Stimulated activated CD4-positive, alpha-beta T cell treated with anti-CD3 and anti-CD28 coated beads, Interleukin-1b, Interleukin-23, amount 100 ng/mL, for 1 hour (primary cell): ENCODE results near the gene ANKRD55.
"Not testable (repeated sequence)": the region's sequence is repeated elsewhere in the genome, so short reads cannot be mapped to it uniquely, and the experiment has no call there.

Experiments
- DNase-seq, 2 donors: peaks; one replicate each; pipeline ENCODE4 v3.0.0-alpha.2; 2020; ENCODE audit warnings: low read depth in 2 of 2

ANKRD55 gene

DNA sequence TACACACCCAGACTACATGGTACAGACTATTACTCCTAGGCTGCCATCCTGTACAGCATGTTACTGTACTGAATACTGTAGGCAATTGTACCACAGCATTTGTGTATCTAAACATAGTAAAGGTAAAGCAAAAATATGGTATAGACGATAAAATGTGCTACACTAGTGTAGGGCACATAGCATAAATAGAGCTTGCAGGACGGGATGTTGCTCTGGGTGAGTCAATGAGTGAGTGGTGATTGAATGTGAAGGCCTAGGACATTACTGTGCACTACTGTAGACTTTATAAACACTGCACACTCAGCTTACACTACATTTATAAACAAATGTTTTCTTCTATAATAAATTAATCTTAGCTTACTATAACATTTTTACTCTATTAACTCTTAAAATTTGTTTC lies 25.6 kb downstream of the ANKRD55 start:
- DNase-seq = no peak

DNA sequence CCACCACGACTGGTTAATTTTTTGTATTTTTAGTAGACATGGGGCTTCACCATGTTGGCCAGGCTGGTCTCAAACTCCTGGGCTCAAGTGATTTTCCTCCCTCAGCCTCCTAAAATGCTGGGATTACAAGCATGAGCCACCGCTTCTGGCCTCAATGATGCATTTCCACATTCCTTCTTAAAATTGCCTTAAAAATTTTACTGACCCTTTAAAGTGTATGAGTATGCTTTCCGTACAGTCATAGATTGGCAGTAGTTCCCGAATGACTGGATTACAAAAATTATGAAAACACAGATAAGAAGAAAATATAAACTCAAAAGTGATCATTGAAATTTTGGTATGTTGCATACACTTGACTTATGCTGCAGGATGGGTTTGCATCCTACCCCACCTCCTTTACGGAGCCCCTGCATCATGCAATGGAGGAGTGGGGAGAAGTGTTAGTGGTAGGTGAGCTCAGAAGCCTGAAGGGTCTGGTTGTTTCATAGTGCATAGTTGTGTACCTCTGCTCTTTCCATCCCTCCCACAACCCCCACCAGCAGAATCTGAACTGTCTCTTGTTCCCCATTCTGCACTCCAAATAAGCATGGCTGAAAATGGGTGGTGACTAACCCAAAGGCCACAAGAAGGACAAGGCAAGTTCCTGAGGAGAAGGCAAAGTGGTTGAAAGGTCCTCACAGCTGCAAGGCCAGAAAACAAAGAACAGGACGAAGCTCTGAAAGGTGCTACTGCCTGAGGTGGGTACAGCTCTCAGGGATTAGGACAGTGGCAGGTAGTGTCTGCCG lies 26.8 kb downstream of the ANKRD55 start:
- DNase-seq = no peak

DNA sequence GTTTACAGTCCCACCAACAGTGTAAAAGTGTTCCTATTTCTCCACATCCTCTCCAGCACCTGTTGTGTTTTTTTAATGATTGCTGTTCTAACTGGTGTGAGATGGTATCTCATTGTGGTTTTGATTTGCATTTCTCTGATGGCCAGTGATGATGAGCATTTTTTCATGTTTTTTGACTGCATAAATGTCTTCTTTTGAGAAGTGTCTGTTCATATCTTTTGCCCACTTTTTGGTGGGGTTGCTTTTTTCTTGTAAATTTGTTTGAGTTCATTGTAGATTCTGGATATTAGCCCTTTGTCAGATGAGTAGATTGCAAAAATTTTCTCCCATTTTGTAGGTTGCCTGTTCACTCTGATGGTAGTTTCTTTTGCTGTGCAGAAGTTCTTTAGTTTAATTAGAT lies 29.2 kb downstream of the ANKRD55 start:
- DNase-seq = not testable (repeated sequence)

GRCh38 chr5:56202483-56202882 lies 30.6 kb downstream of the ANKRD55 start:
- no peak for DNase-seq

DNA sequence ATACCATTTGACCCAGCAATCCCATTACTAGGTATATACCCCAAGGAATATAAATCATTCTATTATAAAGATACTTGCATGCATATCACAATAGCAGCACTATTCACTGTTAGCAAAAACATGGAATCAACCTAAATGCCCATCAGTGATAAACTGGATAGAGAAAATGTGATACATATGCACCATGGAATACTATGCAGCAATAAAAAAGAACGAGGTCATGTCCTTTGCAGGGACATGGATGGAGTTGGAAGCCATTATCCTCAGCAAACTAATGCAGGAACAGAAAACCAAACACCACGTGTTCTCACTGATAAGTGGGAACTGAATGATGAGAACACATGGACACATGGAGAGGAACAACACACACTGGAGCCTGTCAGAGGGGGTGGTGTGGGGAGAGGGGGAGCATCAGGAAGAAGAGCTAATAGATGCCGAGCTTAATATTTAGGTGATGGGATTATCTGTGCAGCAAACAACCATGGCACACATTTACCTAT lies 31.3 kb downstream of the ANKRD55 start:
- DNase-seq = not testable (repeated sequence)

DNA sequence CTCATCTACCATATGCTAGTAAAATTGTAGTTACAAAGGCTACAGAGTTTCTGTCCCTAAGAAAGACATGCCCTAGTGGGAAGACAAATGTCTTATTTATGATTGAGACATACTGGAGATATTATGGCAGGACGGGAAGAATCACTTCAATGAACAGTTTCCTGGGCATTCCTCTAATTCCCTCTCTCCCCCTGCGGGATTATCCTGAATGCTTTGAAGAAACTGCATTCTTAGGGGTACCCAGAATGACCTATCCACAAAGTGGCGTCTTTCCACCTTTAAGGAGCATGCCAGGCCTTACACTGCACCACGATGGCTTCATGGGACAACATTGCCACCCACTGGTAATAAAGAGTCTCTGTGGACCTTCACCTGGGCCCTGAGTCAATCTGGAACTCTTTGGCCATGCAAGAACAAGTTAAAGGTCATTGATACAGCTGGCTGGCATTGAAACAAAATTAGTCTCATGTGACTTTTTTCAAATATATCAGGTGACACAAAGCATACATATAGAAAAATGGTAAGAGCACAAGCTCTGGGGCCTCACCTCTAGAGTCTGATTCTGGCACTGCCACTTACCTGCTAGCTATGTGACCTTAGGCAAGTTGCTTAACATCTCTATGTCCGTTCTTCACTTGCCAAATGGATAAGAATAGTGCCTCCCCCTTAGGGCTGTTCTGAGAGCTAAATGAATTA lies 32.0 kb downstream of the ANKRD55 start:
- peak; percentile 8 to 9 for DNase-seq

- no peak for DNase-seq
Observed at GRCh38 chr5:56195016-56195415, 38.1 kb downstream of the ANKRD55 start.

DNA sequence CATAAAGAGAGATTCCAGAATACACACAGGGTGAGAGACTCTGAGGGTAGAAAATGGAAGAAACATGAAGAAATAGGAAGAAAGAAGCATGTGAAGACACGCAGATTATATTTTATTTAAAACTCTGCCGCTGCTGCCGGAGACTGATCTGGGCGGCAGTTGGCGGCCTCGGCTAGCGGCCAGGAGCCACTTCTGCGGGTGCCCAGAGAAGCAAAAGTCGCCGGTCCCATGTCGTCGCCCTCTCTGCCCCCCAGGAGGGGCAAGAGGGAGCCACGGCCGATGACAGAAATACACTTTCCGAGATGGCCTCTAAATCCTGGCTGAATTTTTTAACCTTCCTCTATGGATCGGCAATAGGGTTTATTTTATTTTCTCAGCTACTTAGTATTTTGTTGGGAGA lies 40.9 kb downstream of the ANKRD55 start:
- no peak for DNase-seq

DNA sequence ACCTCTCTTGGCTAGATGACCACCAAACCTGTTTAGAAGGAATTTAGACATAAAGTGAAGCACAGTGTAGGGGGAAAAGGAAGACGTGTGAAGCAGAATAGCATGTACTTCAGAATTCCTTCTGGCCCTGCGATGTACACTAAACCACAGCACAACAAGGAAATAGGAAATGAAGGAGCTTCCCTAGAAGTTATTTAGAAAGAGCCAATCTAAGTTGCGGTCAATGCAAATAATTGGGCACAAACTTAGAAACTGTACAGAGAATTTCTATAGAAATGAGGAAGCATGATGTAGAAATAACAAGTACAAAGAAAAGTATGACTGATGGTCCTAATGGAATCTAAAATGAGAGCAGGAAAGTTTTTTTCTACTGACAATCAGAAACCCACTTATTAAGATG lies 41.5 kb downstream of the ANKRD55 start:
- DNase-seq = no peak

DNA sequence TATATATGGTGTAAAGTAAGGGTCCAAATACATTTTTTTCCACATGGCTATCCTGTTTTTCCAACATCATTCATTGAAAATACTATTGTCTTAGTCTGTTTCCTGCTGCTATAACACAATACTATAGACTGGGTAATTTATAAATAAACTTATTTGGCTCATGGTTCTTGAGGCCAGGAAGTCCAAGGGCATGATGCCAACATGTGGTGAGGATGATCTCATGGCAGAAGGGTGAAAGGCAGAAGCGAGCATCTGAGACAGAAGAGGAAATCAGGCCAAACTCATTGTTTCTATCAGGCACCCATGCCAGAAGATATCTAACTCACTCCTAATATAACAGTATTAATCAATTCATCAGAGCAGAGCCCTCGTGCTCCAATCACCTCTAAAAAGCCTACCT lies 42.6 kb downstream of the ANKRD55 start:
- peak in 1 of 2 donors; percentile 19 for DNase-seq

DNA sequence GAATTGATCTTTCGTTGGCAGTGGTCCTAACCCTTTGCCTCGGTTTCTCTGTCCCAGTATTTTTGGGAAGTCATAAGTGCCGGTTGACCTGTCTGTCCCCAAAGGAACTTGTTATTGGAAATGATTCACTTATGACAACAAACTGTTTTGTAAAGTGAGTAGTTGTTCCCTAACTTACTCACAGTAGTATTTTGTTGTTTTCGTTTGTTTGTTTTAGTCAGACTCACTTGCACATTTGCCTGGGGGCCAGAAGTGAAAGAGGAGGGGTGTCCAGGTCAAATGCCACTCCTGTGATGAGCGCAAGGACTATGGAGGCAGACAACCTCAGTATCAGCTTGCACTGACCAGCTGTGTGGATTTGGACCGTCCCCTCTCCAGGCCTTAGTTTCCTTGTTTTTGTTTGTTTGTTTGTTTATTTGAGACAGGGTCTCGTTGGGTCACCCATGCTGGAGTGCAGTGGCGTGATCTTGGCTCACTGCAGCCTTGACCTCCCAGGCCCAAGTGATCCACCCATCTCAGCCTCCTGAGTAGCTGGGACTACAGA lies 47.3 kb downstream of the ANKRD55 start:
- DNase-seq = no peak

DNA sequence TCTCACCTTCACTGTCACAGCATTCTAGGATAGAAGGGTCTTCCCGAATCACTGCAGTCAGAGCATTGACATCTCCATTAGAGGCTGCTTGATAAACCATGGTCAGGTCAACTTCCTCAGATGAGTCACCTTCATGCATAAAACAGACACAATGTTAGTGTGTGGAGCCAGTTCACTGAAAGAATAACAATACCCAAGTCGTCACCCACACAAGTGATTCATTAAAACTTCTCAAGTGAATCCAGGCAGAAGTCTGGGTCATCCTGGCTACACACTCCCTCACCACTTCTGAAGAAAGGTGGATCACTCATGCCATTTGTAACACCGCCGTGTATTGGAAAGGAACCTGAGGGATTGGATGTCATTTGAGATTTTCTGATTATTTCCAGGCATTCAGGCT lies 49.6 kb downstream of the ANKRD55 start:
- no peak for DNase-seq

DNA sequence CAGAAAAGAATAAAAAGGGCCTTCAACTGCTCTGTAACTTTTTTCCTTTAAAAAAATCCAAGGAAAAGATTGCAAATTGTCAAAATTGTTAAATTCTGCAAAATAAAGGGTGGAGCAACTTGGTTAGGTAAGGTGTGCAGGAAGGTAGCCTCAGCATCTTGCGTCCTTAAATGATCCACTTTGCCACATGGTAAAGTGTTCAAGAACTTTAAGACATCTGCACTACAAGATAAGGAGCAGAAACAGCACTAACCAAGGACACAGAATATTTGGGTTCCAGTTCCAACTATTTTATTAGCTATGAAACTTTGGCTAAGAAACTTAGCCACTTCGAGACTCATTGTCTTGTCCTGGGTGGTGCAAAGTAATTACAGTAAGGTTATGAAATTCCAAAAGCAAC lies 53.7 kb downstream of the ANKRD55 start:
- no peak for DNase-seq

DNA sequence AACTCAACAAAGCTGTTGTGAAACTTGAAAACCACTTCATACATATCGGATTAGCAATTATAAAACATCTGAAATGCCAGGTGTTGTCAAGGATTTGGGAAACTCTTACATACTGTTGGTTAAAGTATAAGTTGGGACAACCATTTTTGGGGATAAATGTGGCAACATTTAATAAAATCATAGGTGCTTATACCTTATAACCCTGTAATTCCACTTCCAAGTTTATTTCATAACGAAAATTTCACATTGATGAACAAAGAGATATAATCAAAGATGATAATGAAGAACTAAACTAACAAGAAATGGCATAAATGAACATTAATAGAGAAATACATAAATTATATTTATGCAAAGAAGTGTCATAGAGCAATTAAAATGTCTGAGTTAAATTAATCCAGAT lies 54.3 kb downstream of the ANKRD55 start:
- DNase-seq = no peak

- DNase-seq = no peak
Observed at GRCh38 chr5:56176871-56177533, 56.1 kb downstream of the ANKRD55 start.

- no peak for DNase-seq
Observed at GRCh38 chr5:56176155-56176798, 56.9 kb downstream of the ANKRD55 start.

GRCh38 chr5:56175488-56175887 lies 57.6 kb downstream of the ANKRD55 start:
- DNase-seq = no peak

DNA sequence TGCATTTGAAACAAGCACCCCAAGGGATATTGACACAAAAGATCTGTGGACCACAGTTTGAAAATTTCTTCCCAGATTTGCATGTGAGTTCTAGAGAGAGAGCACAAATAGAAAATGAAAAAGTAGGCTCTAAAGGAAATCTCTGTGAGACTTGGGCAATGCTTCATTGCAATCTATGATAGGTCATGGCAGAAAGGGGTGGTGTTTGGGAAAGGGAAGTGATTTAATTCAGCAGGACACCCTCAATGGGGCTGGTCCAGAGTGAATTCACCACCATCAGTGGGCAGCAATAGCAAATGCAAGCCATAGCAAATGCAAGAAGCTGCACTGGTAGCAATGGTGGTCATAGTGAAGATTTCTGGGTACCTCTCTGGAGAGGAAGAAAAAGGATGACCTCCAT lies 58.1 kb downstream of the ANKRD55 start:
- DNase-seq = no peak

- no peak for DNase-seq
Observed at GRCh38 chr5:56172241-56172640, 60.9 kb downstream of the ANKRD55 start.

- no peak for DNase-seq
Observed at GRCh38 chr5:56170557-56170956, 62.6 kb downstream of the ANKRD55 start.

DNA sequence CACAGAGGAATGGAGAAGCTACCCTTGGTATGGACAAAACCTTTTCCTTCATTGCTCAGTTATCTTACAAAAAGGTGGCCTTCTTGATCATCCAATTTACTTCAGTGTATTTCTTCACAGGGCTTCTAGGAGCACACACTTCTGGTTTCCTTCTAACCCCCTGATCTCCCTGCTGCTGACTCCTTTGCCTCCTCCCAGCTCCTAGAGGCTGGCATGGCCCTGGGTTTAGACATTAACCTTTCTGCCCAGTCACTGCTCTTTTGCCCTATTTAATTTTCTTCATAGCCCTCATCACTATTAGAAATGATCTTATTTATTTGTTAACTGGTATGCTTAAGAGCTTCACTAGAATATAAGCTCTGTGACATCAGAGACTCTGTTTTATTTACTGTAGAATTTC lies 63.2 kb downstream of the ANKRD55 start:
- DNase-seq = no peak

GRCh38 chr5:56169281-56169680 lies 63.8 kb downstream of the ANKRD55 start:
- DNase-seq = no peak
